ENCODE measurements around the gene RIF1.

Gene RIF1

GRCh38 chr2:151409601-151410484 is at the start of gene RIF1:
RIF1 (plus strand) TSS chr2:151409902; CDS start chr2:151410424, 522 bp downstream.
- H3K36me3 Mint-ChIP-seq = peaks cover 11% of the 10 kb centered on the region
- no peaks in the 10 kb centered on the region for H3K9me3 Mint-ChIP-seq
- peaks cover 8% of the 10 kb centered on the region for H3K27me3 Mint-ChIP-seq
- ATAC-seq = peak; percentile 96
- H3K4me3 Mint-ChIP-seq = peak within 1 kb of the TSS; percentile 91
- H3K27ac Mint-ChIP-seq = peak within 1 kb of the TSS; percentile 90
- H3K4me1 Mint-ChIP-seq = peaks cover 22% of the 10 kb centered on the region

- H3K4me1 Mint-ChIP-seq = peaks cover 6% of the 10 kb centered on the region
- peaks cover 3% of the 10 kb centered on the region for H3K9me3 Mint-ChIP-seq
- H3K27ac Mint-ChIP-seq = no peak overlapping the region
- ATAC-seq = no peak
- no peaks in the 10 kb centered on the region for H3K36me3 Mint-ChIP-seq
- no peaks in the 10 kb centered on the region for H3K27me3 Mint-ChIP-seq
- no peak overlapping the region for H3K4me3 Mint-ChIP-seq
Observed at GRCh38 chr2:151361674-151362370, 47.9 kb upstream of the RIF1 start.

DNA sequence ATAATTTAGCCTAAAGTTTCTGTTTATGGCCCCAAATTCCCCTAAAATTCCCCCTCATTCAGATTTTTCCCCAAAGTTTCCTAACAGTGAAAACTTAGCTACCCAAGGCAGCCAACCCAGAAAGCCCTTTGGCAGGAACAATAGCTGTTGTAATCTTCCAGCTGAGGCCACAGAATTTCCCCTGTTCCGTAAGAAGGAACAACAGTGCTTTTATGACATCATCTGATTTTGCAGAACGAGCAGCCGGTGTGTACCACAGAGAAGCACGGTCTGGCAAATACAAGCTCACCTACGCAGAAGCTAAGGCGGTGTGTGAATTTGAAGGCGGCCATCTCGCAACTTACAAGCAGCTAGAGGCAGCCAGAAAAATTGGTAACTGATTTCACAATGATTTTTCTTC is 46.0 kb upstream of the RIF1 start:
- H3K27ac Mint-ChIP-seq = no peak overlapping the region
- no peak overlapping the region for H3K4me3 Mint-ChIP-seq
- no peaks in the 10 kb centered on the region for H3K27me3 Mint-ChIP-seq
- no peaks in the 10 kb centered on the region for H3K36me3 Mint-ChIP-seq
- peak; percentile 74 for ATAC-seq
- H3K9me3 Mint-ChIP-seq = peaks cover 3% of the 10 kb centered on the region
- peaks cover 6% of the 10 kb centered on the region for H3K4me1 Mint-ChIP-seq

DNA sequence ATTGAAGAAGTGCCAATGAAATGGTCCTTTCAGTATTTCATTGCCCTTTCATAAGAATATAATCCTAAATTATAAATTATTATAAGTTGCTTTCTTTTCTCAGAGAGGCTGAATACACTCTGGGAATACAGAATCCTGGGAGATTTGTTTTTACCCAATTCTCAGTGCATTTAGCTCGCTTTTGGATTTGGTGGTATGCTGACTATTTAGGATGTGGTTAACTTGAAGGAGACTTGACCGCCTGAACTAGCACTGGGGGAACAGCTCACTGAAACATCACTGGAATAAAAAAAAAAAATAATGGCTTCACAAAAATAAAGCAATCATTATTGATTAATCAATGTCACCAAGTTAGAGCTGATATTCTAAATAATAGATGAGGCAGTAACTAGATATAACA is 42.1 kb upstream of the RIF1 start:
- peaks cover 6% of the 10 kb centered on the region for H3K4me1 Mint-ChIP-seq
- H3K4me3 Mint-ChIP-seq = no peak overlapping the region
- no peaks in the 10 kb centered on the region for H3K36me3 Mint-ChIP-seq
- no peak overlapping the region for H3K27ac Mint-ChIP-seq
- ATAC-seq = no peak
- H3K9me3 Mint-ChIP-seq = peaks cover 3% of the 10 kb centered on the region
- H3K27me3 Mint-ChIP-seq = no peaks in the 10 kb centered on the region

- H3K4me3 Mint-ChIP-seq = no peak overlapping the region
- H3K9me3 Mint-ChIP-seq = no peaks in the 10 kb centered on the region
- H3K27me3 Mint-ChIP-seq = no peaks in the 10 kb centered on the region
- ATAC-seq = no peak
- H3K4me1 Mint-ChIP-seq = no peaks in the 10 kb centered on the region
- no peak overlapping the region for H3K27ac Mint-ChIP-seq
- H3K36me3 Mint-ChIP-seq = no peaks in the 10 kb centered on the region
Observed at GRCh38 chr2:151374436-151374835, 35.3 kb upstream of the RIF1 start.

GRCh38 chr2:151379169-151379568 is 30.5 kb upstream of the RIF1 start:
- no peak for ATAC-seq
- Mint-ChIP-seq H3K36me3 (no peaks in the 10 kb centered on the region), H3K4me3 (no peak overlapping the region), H3K27ac (no peak overlapping the region), H3K4me1 (no peaks in the 10 kb centered on the region), H3K27me3 (no peaks in the 10 kb centered on the region), H3K9me3 (no peaks in the 10 kb centered on the region)

GRCh38 chr2:151380580-151381235 is 29.0 kb upstream of the RIF1 start:
- Mint-ChIP-seq H3K27ac (no peak overlapping the region), H3K27me3 (no peaks in the 10 kb centered on the region), H3K36me3 (no peaks in the 10 kb centered on the region), H3K4me3 (no peak overlapping the region), H3K4me1 (no peaks in the 10 kb centered on the region), H3K9me3 (no peaks in the 10 kb centered on the region)
- ATAC-seq = no peak

DNA sequence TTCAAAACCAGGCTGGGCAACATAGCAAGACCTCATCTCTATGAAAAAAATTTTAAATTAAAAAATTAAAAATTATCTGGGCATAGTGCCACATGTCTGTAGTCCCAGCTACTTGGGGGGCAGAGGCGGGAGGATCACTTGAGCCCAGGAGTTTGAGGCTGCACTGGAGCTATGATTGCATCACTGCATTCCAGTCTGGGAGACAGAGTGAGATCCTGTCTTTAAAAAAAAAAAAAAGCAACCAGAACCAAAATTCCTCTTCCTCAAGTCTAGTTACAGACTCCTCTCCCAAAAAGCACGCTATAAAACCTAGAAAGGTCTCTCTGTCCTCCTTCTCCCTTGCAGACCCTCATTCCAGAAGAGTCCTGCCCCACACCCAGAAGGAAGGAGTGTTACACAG is 28.4 kb upstream of the RIF1 start:
- Mint-ChIP-seq H3K27me3 (no peaks in the 10 kb centered on the region), H3K36me3 (no peaks in the 10 kb centered on the region), H3K4me1 (no peaks in the 10 kb centered on the region), H3K9me3 (no peaks in the 10 kb centered on the region), H3K4me3 (no peak overlapping the region), H3K27ac (no peak overlapping the region)
- no peak for ATAC-seq

GRCh38 chr2:151388011-151388410 is 21.7 kb upstream of the RIF1 start:
- no peak for ATAC-seq

GRCh38 chr2:151391436-151391835 is 18.3 kb upstream of the RIF1 start:
- H3K27me3 Mint-ChIP-seq = no peaks in the 10 kb centered on the region
- H3K4me1 Mint-ChIP-seq = no peaks in the 10 kb centered on the region
- no peak overlapping the region for H3K27ac Mint-ChIP-seq
- no peak overlapping the region for H3K4me3 Mint-ChIP-seq
- no peaks in the 10 kb centered on the region for H3K36me3 Mint-ChIP-seq
- H3K9me3 Mint-ChIP-seq = peaks cover 8% of the 10 kb centered on the region
- no peak for ATAC-seq

More at GRCh38 chr2:151388011-151388410, 21.7 kb upstream of the RIF1 start:
- no peaks in the 10 kb centered on the region for H3K4me1 Mint-ChIP-seq
- peaks cover 6% of the 10 kb centered on the region for H3K9me3 Mint-ChIP-seq
- no peak overlapping the region for H3K27ac Mint-ChIP-seq
- no peaks in the 10 kb centered on the region for H3K36me3 Mint-ChIP-seq
- no peaks in the 10 kb centered on the region for H3K27me3 Mint-ChIP-seq
- no peak overlapping the region for H3K4me3 Mint-ChIP-seq

DNA sequence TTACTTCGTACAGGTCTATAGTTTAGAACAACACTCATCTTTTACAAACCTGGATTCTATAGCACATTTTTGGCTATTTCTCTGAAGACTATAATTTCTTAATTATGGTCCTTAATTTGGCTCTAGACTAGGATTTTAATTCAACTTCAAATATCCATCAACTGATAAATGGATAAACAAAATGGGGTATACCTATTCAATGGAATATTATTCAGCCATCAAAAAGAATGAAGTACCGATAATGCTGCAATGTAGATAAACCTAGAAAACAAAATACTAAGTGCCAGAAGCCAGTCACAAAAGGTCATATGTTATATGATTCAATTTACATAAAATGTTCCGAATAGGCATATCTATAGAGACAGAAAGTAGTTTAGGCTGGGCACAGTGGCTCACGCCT is 15.2 kb upstream of the RIF1 start:
- no peaks in the 10 kb centered on the region for H3K36me3 Mint-ChIP-seq
- H3K4me3 Mint-ChIP-seq = no peak overlapping the region
- no peaks in the 10 kb centered on the region for H3K27me3 Mint-ChIP-seq
- ATAC-seq = no peak
- no peaks in the 10 kb centered on the region for H3K4me1 Mint-ChIP-seq
- no peak overlapping the region for H3K27ac Mint-ChIP-seq
- peaks cover 8% of the 10 kb centered on the region for H3K9me3 Mint-ChIP-seq

GRCh38 chr2:151395509-151396374 is 14.0 kb upstream of the RIF1 start:
- Mint-ChIP-seq H3K27me3 (no peaks in the 10 kb centered on the region), H3K9me3 (peaks cover 3% of the 10 kb centered on the region), H3K27ac (no peak overlapping the region), H3K36me3 (no peaks in the 10 kb centered on the region), H3K4me3 (no peak overlapping the region), H3K4me1 (no peaks in the 10 kb centered on the region)
- ATAC-seq = no peak

- Mint-ChIP-seq H3K4me1 (no peaks in the 10 kb centered on the region), H3K4me3 (no peak overlapping the region), H3K36me3 (no peaks in the 10 kb centered on the region), H3K27ac (no peak overlapping the region), H3K9me3 (no peaks in the 10 kb centered on the region), H3K27me3 (no peaks in the 10 kb centered on the region)
- no peak for ATAC-seq
Observed at GRCh38 chr2:151399981-151400380, 9.7 kb upstream of the RIF1 start.

DNA sequence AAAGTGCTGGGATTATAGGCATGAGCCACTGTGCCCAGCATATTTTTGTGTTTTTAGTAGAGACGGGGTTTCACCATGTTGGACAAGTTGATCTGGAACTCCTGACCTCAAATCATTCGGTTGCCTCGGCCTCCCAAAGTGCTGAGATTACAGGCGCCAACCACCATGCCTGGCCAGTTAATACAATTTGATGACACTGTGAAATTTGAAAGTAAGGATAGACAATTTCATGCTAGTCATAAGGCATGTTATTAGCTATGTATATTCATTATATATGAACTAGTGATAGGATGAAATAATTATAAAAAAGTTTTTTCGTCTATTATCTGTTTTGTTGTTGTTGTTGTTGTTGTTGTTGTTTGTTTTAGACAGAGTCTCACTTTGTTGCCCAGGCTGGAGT is 8.6 kb upstream of the RIF1 start:
- Mint-ChIP-seq H3K36me3 (no peaks in the 10 kb centered on the region), H3K4me1 (no peaks in the 10 kb centered on the region), H3K4me3 (no peak overlapping the region), H3K9me3 (no peaks in the 10 kb centered on the region), H3K27ac (no peak overlapping the region), H3K27me3 (peaks cover 3% of the 10 kb centered on the region)
- no peak for ATAC-seq

GRCh38 chr2:151403914-151404313 is 5.8 kb upstream of the RIF1 start:
- Mint-ChIP-seq H3K27me3 (peaks cover 8% of the 10 kb centered on the region), H3K27ac (no peak overlapping the region), H3K9me3 (no peaks in the 10 kb centered on the region), H3K4me1 (no peaks in the 10 kb centered on the region), H3K4me3 (no peak overlapping the region), H3K36me3 (no peaks in the 10 kb centered on the region)
- no peak for ATAC-seq
